ENCODE data around the gene FBXL7.

Gene FBXL7

GRCh38 chr5:15551113-15551504 lies 51.1 kb downstream of the FBXL7 start:
- no peak for DNase-seq (ENCODE audit: low spot score)
- TF ChIP-seq CTCF (IDR thresholded peaks at IDR 0.05; ENCODE audit: borderline replicate concordance, control extremely low read depth, extremely low read depth, insufficient read depth, missing control alignments): no peak
- in situ Hi-C loops (cut with MboI; ENCODE audit: low sequenced_read_pairs, unreplicated experiment): no loop called here

- DNase-seq (ENCODE audit: low spot score): no peak
- in situ Hi-C loops (cut with MboI; ENCODE audit: low sequenced_read_pairs, unreplicated experiment): no loop called here
- TF ChIP-seq CTCF (IDR thresholded peaks at IDR 0.05; ENCODE audit: borderline replicate concordance, control extremely low read depth, extremely low read depth, insufficient read depth, missing control alignments): no peak
These were observed 54.6 kb downstream of the FBXL7 start for GRCh38 chr5:15554542-15554941.

- no peak for TF ChIP-seq CTCF (IDR thresholded peaks at IDR 0.05; ENCODE audit: borderline replicate concordance, control extremely low read depth, extremely low read depth, insufficient read depth, missing control alignments)
- no peak for DNase-seq (ENCODE audit: low spot score)
- in situ Hi-C loops (cut with MboI; ENCODE audit: low sequenced_read_pairs, unreplicated experiment): no loop called here
These were observed 55.2 kb downstream of the FBXL7 start for GRCh38 chr5:15555176-15555575.

- DNase-seq (ENCODE audit: low spot score): no peak
- no peak for TF ChIP-seq CTCF (IDR thresholded peaks at IDR 0.05; ENCODE audit: borderline replicate concordance, control extremely low read depth, extremely low read depth, insufficient read depth, missing control alignments)
- in situ Hi-C loops (cut with MboI; ENCODE audit: low sequenced_read_pairs, unreplicated experiment): no loop called here
These were observed 58.3 kb downstream of the FBXL7 start for GRCh38 chr5:15558240-15558639.

- no peak for DNase-seq (ENCODE audit: low spot score)
These were observed 58.7 kb downstream of the FBXL7 start for GRCh38 chr5:15558681-15559080.

GRCh38 chr5:15560421-15560820 lies 60.4 kb downstream of the FBXL7 start:
- DNase-seq (ENCODE audit: low spot score): no peak
- TF ChIP-seq CTCF (IDR thresholded peaks at IDR 0.05; ENCODE audit: borderline replicate concordance, control extremely low read depth, extremely low read depth, insufficient read depth, missing control alignments): no peak
- in situ Hi-C loops (cut with MboI; ENCODE audit: low sequenced_read_pairs, unreplicated experiment): no loop called here

More at GRCh38 chr5:15558681-15559080, 58.7 kb downstream of the FBXL7 start:
- no peak for TF ChIP-seq CTCF (IDR thresholded peaks at IDR 0.05; ENCODE audit: borderline replicate concordance, control extremely low read depth, extremely low read depth, insufficient read depth, missing control alignments)
- in situ Hi-C loops (cut with MboI; ENCODE audit: low sequenced_read_pairs, unreplicated experiment): no loop called here

GRCh38 chr5:15564523-15564922 lies 64.5 kb downstream of the FBXL7 start:
- no peak for TF ChIP-seq CTCF (IDR thresholded peaks at IDR 0.05; ENCODE audit: borderline replicate concordance, control extremely low read depth, extremely low read depth, insufficient read depth, missing control alignments)
- no peak for DNase-seq (ENCODE audit: low spot score)
- in situ Hi-C loops (cut with MboI; ENCODE audit: low sequenced_read_pairs, unreplicated experiment): no loop called here
